LHCN-M2 (cell line): ENCODE data around the gene MRPS12. TPM values are rescaled to one million over a fixed set of nuclear protein-coding genes. Genes with fewer than 3 reads are reported as not detected.
"Not testable (repeated sequence)": the region's sequence is repeated elsewhere in the genome, so short reads cannot be mapped to it uniquely, and the experiment has no call there.

Source experiments
- DNase-seq: peaks from one replicate; pipeline ENCODE4 v3.0.0-alpha.2; 2012; ENCODE audit warnings: low read depth
- polyA plus RNA-seq: library from polyadenylated mRNA; unstranded; fragments of >200 nt; gene quantifications from one replicate; pipeline ENCODE4 v1.2.1, GENCODE V29; 2012; ENCODE audit warnings: missing spikeins
- total RNA-seq: library from RNA; depleted of rRNA; stranded (reverse); fragments of >200 nt; gene quantifications from 2 replicates; pipeline ENCODE4 v1.2.3, GENCODE V29; 2014; rRNA removed

Gene MRPS12
- 67.2 and 80.3 TPM in 2 replicates for total RNA-seq
- polyA plus RNA-seq = 58.0 TPM

DNA sequence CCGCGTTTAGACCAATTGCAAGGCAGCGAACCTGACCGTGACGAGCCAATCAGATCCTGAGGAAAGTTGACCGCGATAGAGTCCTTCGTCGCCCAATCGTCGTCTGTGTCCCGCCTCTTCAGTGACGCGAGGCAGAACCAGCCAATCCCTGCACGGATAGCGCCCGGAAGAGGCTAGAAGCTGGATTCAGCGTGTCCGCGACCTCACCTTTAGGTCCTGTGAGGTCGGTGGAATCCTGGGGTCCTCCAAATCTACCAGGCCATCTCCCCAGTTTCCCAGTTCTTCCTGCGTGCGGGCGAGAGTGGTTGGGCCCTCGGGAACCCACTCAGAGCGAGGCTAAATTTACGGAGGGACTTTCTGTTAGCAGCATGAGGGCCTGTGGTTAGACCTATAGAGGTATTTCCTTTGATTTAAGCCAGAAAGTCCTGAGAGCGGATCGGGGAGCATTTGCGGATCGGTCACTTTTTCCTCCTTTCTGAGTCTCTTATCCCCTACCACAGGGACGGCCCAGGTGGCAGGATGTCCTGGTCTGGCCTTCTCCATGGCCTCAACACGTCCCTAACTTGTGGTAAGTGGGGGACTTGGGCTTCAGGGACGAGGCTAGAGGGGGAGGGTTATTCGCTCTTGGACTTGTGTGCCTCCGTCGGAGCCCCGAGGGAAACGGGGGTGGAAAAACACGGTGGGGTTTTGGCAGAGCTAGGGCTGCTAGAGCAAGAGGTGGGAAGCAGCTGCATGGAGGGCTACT is at the start of gene MRPS12:
Gene MRPS12, plus strand, starts transcription at position 169 of the 745 bp plus-strand sequence. Its CDS starts 351 bp downstream, at position 520.
- DNase-seq = peak; percentile 98

DNA sequence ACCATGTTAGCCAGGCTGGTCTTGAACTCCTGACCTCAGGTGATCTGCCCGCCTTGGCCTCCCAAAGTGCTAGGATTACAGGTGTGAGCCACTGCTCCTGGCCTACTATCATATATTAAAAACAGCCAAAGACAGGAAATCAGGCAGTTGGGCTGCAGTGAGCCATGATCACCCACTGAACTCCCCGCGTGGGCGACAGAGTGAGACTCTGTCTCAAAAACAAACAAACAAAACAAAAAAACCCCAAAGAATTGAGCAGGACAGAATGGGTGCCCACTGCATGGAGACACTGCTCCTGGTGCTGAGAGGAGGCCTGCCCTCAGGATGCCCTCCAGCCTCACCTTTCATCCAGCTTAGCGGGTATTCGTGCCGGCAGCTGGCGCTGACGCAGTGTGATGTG is 47.5 kb upstream of the MRPS12 start:
- DNase-seq = no peak

DNA sequence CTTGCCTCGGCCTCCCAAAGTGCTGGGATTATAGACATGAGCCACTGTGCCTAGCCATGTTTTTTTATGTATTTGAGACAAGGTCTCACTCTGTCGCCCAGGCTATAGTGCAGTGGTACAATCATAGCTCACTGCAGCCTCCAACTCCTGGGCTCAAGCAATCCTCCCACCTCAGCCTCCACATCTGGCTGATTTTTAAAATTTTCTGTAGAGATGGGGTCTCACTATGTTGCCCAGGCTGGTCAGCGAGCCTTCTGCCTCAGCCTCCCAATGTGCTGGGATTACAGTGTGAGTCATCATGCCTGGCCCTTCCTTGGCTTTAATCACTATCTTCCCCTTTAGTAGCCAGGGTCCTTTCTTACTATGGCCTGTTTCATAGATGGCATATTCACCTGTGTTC is 46.1 kb upstream of the MRPS12 start:
- not testable (repeated sequence) for DNase-seq

DNA sequence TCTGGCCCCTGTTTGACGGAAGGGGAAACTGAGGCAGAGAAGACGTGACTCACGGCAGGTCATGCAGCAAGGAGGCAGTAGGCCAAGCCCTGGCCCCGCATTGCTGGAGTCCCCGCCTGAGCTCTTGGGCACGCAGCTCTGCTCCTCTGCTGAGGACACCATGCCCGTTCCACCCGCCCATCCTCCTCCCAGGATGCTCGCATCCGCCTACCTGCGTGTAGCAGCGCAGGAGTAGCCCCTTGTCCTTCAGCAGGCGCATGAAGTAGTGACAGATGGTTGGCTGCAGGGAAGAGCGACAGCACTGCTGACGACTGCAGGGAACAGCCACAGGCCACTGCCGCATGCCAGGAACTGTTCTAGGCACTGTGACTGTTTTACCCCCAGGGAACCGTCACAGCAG is 41.9 kb upstream of the MRPS12 start:
- DNase-seq = no peak

DNA sequence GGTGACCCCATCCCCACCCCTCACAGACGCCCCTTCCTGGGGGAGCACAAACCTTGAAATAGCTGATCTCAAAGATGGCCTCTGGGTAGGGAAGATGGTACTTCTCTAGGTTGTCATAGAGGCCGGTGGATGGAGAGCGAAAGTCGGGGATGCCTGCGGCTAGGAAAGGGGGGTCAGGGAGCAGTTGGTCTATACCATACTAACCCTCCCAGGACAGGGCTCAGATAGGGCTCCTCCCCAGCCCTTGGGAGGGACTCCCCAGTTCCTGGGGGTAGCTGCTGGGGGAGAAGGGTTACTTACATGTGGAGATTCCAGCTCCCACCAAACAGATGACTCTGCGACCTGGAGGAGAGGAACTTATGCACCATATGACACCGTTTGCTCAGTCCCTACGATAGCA is 40.9 kb upstream of the MRPS12 start:
- DNase-seq = no peak

DNA sequence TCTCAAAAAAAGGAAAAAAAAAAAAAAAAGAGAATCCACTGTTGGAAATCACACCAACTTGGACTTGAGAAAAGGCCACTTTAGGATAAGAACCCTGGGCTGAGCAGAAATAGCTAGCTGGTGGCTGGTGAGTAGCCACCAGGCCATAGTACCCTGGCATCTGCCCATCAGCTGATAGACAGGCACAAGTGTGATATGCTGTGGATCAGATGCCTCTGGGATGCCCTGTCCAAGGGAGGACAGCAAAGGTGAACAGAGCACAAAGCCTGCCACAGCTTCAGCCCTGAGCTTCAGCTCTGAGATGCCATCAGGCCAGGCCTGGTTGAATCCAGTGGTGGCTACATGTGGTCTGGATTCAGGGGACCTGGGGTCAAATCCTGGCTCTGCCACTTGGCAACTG is 40.1 kb upstream of the MRPS12 start:
- DNase-seq = peak; percentile 76

DNA sequence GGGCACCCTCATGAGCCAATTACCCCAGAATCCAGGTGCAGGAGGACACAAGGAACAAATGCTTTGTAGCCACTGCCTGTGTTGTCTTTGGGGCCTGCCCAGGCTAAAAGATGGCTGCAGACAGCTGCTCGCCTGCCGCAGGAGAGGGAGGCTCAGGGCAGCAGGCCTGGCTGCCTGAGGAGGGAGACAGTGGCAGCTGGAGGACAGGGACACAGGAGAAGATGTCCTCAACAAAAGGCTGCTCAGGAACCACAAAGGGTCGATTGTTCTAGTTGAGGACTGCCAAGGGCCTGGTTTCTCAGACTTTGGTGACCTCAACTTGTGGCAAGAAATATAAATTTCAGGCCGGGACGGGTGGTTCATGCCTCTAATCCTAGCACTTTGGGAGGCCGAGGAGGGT is 39.0 kb upstream of the MRPS12 start:
- DNase-seq = peak; percentile 65

DNA sequence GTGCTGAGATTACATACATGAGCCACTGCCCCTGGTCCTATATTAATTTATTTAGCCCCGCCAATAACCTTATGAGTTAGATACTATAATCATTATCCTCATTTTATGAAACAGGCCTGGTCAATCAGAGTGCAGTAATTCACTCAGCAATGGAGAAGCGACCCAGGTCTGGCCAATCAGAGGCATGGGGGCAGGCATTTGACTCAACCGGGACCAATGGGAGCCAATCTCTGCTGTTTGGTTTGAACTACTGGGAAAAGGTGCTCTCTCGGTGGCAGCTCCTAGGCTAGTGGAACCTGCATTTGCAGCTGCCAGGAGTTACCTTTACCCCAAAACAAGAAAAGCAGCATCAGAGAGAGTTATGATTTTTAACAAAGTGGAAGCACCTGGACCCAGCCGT is 37.9 kb upstream of the MRPS12 start:
- no peak for DNase-seq

DNA sequence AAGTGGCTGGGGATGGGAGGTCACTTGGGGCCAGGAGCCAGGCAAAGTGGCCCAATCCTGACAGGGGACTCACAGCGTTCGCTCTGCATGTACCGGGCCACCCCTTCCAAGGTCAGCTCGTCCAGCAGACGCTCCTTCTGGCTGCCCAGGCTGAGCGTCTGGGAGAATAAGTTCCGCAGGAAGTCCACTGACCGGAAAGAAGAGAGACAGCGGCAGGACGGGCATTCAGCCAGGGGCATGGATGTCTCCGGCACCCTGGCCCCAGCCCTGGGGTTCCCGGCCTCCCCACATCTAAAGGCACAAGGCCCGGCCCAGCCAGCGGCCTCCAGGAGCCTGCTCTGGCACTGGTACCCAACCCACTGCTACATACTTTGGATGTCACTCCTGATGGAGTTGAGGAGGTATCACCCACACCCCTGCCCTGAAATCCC is 37.4 kb upstream of the MRPS12 start:
- no peak for DNase-seq

DNA sequence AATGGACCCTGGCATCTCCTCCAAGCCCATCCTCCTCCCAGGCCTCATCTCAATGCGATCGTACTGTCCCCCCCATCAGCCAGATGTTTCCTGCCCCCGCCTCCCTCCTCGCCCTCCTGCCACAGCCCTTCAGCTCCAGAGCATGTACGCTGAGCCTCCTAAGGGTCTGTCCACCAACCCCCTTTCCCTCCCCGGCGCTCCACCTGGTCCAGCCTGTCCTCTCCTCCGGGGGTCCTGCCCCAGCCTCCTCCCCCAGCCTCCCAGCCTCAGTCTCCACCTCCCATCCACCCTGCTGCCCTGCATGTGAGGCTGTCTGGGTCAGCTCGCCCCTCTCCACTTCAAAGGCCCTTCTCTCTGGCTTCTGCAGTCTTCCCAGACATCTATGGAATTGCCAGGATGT is 35.8 kb upstream of the MRPS12 start:
- no peak for DNase-seq

DNA sequence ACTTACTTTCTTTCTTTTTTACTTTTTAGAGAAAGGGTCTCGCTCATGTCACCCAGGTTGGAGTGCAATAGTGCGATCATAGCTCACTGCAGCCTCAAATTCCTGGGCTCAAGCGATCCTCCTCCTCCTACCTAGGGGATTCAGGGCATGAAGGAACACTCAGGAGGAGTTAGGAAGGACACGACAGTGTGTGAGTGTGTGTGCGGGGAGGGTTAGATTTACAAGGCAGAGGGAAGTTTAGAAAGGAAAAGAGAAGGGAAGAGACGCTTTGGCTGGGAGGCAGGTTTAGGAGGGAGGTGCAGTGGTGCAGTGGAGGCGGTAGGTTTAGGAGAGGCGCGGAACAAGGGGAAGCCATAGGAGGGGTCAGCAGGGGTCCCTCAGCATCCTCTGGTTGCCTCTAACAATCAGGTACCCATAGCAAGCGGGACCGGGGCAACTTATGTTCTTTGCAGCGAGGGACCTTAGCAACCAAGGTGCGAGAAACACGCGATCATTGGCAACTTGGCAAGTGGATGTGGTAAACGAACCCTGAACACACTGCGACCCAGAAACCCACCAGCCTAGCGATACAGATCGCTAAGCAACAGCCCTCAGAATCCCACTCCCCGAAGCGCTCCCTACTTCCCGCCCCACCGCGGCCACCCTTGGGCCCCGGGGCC is 31.8 kb upstream of the MRPS12 start:
- peak; percentile 26 for DNase-seq

DNA sequence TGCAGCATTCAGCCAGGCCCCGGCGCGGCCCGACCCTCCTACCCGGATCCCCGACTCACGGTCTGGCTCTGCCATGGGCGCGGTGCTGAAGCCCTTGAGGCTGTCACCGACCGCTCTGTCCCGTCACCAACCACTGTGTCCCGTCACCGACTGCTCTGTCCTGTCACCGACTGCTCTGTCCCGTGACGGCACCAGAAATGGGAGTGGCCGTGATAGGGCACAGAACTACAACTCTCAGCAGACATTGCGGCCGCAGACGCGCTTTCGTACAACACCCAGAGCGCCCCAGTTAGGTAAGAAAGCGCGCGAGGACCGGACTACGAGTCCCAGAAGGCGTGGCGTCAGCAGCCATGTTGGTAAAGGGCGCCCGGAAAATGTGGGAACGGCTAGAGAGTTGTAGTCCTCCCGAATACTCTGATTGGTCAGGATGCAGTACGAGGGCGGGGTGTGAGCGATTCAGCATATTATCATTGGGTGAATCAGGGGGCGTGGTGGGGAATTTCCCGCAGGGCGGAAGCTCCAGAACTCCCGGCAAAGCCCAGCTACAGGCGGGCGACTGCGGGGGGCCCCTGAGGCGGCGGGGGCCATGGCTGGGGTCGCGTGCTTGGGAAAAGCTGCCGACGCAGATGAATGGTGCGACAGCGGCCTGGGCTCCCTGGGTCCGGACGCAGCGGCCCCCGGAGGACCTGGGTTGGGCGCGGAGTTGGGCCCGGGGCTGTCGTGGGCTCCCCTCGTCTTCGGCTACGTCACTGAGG is 31.1 kb upstream of the MRPS12 start, which contains the start of the genes NFKBIB and SIRT2:
Gene NFKBIB, plus strand, starts transcription at position 523 of the 755 bp plus-strand sequence. Its CDS starts 64 bp downstream, at position 587.
Gene SIRT2, minus strand, starts transcription at position 172 of the 755 bp plus-strand sequence. Its CDS starts 97 bp downstream, at position 75.
- DNase-seq = peak; percentile 100

DNA sequence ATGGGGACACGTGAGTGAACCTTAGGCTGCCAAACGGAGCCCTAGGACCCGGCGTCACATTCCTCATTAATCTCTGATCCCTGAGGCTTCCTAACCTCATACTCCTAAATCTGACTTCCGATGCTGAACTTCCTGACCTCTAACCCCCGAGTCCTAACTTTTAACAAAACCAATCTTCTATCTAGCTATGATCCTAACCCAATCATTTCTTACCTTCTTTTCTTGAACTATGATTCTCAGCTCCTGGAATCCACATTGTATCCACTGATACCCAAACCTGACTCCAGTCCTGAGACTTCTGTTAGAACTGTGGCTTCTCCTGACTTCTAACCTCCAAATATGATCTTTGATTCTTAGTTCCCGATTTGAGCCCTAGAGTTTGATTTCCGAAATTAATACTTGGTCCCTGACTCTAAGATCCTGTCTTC is 30.5 kb upstream of the MRPS12 start:
- no peak for DNase-seq

DNA sequence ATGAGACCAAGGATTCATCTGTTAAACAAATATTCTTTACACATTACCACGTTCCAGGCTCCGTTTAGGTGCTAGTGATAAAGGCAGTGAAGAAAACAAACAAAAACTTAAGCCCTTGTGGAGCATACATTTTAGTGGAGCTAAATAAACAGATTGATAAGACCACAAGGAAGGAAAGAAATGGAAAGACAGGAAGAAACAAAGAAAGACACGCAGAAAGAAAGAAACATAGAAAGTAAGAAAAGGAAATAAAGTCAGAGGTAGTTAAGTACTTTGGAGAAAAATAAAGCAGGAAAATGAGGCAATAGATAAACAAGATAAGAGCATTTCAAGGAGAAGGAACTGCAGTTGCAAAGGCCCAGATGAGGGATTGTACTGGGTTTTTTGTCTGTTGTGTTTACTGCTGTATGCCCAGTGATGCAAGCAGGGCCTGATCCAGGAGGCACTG is 30.0 kb upstream of the MRPS12 start:
- no peak for DNase-seq

DNA sequence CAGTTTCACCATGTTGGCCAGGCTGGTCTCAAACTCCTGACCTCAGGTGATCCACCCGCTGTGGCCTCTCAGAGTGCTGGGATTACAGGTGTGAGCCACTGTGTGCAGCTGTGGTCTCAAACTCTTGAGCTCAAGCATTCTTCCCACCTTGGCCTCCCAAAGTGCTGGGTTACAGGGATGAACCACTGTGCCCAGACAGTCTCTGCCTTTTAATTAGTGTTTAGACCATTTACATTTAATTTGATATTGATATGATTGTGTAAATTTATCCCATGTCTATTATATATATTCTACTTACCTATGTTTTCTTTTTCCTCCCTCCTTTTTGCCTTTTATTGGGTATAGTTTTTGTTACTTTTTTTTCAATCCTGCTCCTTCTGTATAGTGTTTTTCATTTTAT is 29.1 kb upstream of the MRPS12 start:
- no peak for DNase-seq

DNA sequence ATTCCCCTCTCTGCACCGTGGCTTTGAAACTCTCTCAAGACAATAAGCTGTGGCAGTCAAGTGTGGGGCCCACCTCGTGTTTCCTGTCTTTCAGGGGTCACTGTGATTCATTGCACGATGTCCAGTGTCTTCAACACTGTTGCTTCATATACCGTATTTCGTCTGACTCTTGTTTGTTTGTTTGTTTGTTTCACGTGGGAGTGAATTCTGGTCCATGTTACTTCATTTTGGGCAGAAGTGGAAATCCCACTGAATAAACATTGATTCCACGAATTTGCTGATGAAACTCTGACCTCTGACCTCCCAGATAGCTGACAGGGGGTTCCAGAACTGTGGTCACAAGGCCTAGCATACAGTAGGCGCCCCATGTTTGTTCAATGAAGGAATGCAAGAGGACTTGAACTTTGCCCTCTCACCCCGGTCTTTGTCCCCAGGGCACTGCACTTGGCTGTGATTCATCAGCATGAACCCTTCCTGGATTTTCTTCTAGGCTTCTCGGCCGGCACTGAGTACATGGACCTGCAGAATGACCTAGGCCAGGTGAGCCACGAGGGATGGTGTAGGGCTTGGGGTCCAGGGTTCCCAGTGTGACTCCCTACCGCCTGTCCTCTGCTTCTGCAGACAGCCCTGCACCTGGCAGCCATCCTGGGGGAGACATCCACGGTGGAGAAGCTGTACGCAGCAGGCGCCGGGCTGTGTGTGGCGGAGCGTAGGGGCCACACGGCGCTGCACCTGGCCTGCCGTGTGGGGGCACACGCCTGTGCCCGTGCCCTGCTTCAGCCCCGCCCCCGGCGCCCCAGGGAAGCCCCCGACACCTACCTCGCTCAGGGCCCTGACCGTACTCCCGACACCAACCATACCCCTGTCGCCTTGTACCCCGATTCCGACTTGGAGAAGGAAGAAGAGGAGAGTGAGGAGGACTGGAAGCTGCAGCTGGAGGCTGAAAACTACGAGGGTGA is 25.9 kb upstream of the MRPS12 start:
- no peak for DNase-seq

DNA sequence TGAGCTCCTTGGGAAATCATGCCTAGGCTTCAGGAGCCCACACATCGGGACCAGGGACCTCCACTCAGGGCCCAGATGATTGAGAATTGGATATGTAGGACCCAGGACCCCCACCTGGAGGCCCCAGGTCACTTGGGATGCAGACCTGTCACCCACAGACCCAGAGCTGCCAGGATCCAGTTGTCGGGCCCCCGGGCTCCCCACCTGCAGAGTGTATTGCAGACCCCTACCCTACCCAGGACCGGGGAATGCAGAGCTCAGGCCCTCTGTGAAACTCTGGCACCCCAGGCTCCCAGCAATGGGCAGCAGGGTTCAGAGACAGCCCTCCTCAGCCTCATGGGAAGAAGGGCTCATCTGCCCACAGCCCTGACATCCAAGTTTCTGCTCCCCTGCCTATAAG is 25.1 kb upstream of the MRPS12 start:
- no peak for DNase-seq

DNA sequence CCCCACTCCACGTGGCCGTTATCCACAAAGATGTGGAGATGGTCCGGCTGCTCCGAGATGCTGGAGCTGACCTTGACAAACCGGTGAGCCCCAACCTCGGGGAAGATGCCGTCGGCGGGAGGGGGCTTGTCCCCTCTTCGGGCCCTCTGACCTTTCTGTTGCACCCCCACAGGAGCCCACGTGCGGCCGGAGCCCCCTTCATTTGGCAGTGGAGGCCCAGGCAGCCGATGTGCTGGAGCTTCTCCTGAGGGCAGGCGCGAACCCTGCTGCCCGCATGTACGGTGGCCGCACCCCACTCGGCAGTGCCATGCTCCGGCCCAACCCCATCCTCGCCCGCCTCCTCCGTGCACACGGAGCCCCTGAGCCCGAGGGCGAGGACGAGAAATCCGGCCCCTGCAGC is 23.5 kb upstream of the MRPS12 start:
- no peak for DNase-seq

DNA sequence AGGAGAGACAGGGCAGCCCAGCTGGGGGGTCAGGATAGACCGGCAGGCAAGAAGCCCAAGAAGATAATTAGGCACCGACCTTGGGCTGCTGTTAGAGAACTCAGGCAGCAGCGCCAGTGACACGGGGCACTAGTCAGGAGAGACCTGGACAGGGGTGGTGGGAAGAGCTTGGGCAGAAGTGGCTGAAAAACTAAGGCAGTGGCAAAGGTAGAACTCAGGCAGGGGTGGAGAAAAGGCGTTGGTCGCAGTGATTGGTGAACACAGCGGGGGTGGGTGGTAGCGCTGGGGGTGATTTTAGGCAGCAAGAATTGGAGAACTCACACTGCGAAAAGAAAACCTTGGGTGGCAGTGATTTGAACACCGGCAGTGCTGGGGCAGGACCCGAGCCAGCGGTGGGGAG is 23.1 kb upstream of the MRPS12 start:
- no peak for DNase-seq

DNA sequence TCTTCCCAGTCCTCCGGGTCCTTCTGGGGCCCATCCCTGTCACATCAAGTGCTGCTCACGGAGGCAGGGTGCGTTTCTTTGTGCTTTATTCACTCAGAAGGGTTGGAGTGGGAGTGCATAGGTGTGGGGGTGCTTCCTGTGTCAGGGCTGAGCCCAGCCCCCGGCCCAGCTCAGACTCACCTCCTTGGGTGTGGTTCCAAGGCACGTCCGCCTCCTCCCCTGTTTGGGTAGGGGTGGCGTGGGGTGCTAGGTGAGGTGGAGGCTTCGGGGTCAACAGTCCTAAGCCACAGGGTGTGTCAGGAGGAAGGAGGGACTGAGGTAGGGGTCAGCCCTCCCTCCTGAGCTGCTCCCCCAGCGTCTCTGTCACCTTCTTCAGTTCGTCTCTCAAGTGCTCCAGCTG is 21.8 kb upstream of the MRPS12 start:
- DNase-seq = no peak

DNA sequence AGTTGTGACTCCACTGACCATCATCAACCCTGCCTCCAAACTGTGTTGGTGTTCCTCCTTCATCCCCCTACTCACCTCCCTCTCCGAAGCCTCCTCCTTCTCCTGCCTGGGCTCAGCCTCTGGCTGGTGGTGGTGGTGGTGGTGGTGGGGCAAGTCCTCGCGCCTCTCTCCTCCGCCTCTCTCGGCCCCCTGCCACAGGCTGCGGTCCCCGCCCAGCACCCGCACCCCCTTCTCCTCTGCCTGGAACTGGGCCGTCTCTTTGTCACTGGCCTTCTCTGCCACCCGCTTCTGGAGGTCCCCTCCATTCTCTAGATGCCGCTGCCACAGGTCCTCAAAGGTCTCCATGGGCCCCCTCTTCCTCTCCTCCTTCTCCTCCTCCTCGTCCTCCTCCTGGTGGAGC is 20.3 kb upstream of the MRPS12 start:
- no peak for DNase-seq
